Head of caudate nucleus (tissue), 42 donors: ENCODE results near the gene GATAD2A.
"Not testable (repeated sequence)": the region's sequence is repeated elsewhere in the genome, so short reads cannot be mapped to it uniquely, and the experiment has no call there.

Source experiments
- DNase-seq, 42 donors: peaks; one replicate each; pipeline versions ENCODE4 v3.0.0 to v3.0.0-alpha.2; 2020 to 2021; ENCODE audit warnings: mixed read lengths in 7 of 42
- intact Hi-C: fragments of 100-400 bp; cut with DNase I; formaldehyde crosslinking; loops from one replicate; pipeline ENCODE4 v1.15.0; 2022

GATAD2A gene

GRCh38 chr19:19443283-19443682 lies 37.8 kb downstream of the GATAD2A start:
- DNase-seq: no peak

GRCh38 chr19:19443902-19444680 lies 38.6 kb downstream of the GATAD2A start:
- intact Hi-C loops: no loop called here
- no peak for DNase-seq

More at GRCh38 chr19:19443283-19443682, 37.8 kb downstream of the GATAD2A start:
- intact Hi-C loops: no loop called here

GRCh38 chr19:19444681-19445155 lies 39.2 kb downstream of the GATAD2A start:
- no peak for DNase-seq
- intact Hi-C loops: no loop called here

- intact Hi-C loops: no loop called here
- no peak for DNase-seq
Observed at GRCh38 chr19:19445288-19445687, 39.8 kb downstream of the GATAD2A start.

- intact Hi-C loops: no loop called here
- no peak for DNase-seq
Observed at GRCh38 chr19:19445911-19446361, 40.5 kb downstream of the GATAD2A start.

- no peak for DNase-seq
- intact Hi-C loops: no loop called here
Observed at GRCh38 chr19:19446655-19447437, 41.4 kb downstream of the GATAD2A start.

- peak in 2 of 42 donors; percentile 25 to 36 for DNase-seq
- intact Hi-C loops: no loop called here
Observed at GRCh38 chr19:19447536-19448237, 42.2 kb downstream of the GATAD2A start.

- DNase-seq: no peak
- intact Hi-C loops: no loop called here
Observed at GRCh38 chr19:19448238-19448544, 42.7 kb downstream of the GATAD2A start.

- peak in 3 of 42 donors; percentile 22 to 32 (median 30) for DNase-seq
- intact Hi-C loops: no loop called here
Observed at GRCh38 chr19:19451429-19452242, 46.2 kb downstream of the GATAD2A start.

- intact Hi-C loops: no loop called here
- DNase-seq: no peak
Observed at GRCh38 chr19:19452243-19453124, 47.0 kb downstream of the GATAD2A start.

- intact Hi-C loops: no loop called here
- no peak for DNase-seq
Observed at GRCh38 chr19:19453125-19453454, 47.6 kb downstream of the GATAD2A start.

GRCh38 chr19:19455166-19455919 lies 49.9 kb downstream of the GATAD2A start:
- intact Hi-C loops, DNase-seq: not testable (repeated sequence)

GRCh38 chr19:19457671-19458070 lies 52.2 kb downstream of the GATAD2A start:
- intact Hi-C loops: no loop called here
- DNase-seq: no peak

GRCh38 chr19:19458110-19458816 lies 52.8 kb downstream of the GATAD2A start:
- no peak for DNase-seq
- intact Hi-C loops: no loop called here

- no peak for DNase-seq
- intact Hi-C loops: no loop called here
Observed at GRCh38 chr19:19459073-19459472, 53.6 kb downstream of the GATAD2A start.

- intact Hi-C loops: no loop called here
- DNase-seq: peak in 2 of 42 donors; percentile 24 to 46
Observed at GRCh38 chr19:19459707-19460251, 54.3 kb downstream of the GATAD2A start.
